ENCODE measurements around the gene ABCC11.
"Not testable (repeated sequence)": the region's sequence is repeated elsewhere in the genome, so short reads cannot be mapped to it uniquely, and the experiment has no call there.

Gene ABCC11

GRCh38 chr16:48169896-48170295 lies 77.4 kb downstream of the ABCC11 start:
- Histone ChIP-seq H3K36me3 (ENCODE audit: low read length) (no peaks in the 10 kb centered on the region), H3K9me3 (ENCODE audit: insufficient read depth, low read length) (no peaks in the 10 kb centered on the region), H2AFZ (ENCODE audit: low read depth, low read length, severe bottlenecking) (no peak overlapping the region), H3K9me2 (replicated peaks; ENCODE audit: insufficient read depth, low read length) (no peaks in the 10 kb centered on the region), H3K4me3 (ENCODE audit: insufficient read depth, low read length, poor library complexity, severe bottlenecking) (no peak overlapping the region), H3K79me2 (ENCODE audit: insufficient read depth, low read length) (no peaks in the 10 kb centered on the region), H3F3A (ENCODE audit: insufficient read depth) (no peaks in the 10 kb centered on the region), H3K9ac (ENCODE audit: low read length) (no peak overlapping the region), H3K27me3 (ENCODE audit: low read length) (no peaks in the 10 kb centered on the region), H3K4me2 (ENCODE audit: low read depth, low read length, poor library complexity, severe bottlenecking) (no peak overlapping the region), H3K27ac (ENCODE audit: low read depth, low read length) (no peak overlapping the region), H4K20me1 (ENCODE audit: low read depth, low read length) (no peaks in the 10 kb centered on the region)
- TF ChIP-seq CTCF (IDR thresholded peaks at IDR 0.05; ENCODE audit: insufficient read depth, low read length, poor library complexity, severe bottlenecking), result no peak
- TF ChIP-seq EZH2phosphoT487 (conservative IDR thresholded peaks at IDR 0.05; ENCODE audit: low read length), result no peak

GRCh38 chr16:48168075-48168474 lies 79.3 kb downstream of the ABCC11 start:
- Histone ChIP-seq H3K4me2 (ENCODE audit: low read depth, low read length, poor library complexity, severe bottlenecking) (no peak overlapping the region), H3F3A (ENCODE audit: insufficient read depth) (no peaks in the 10 kb centered on the region), H4K20me1 (ENCODE audit: low read depth, low read length) (no peaks in the 10 kb centered on the region), H2AFZ (ENCODE audit: low read depth, low read length, severe bottlenecking) (no peak overlapping the region), H3K9me3 (ENCODE audit: insufficient read depth, low read length) (no peaks in the 10 kb centered on the region), H3K4me3 (ENCODE audit: insufficient read depth, low read length, poor library complexity, severe bottlenecking) (no peak overlapping the region), H3K36me3 (ENCODE audit: low read length) (no peaks in the 10 kb centered on the region), H3K27ac (ENCODE audit: low read depth, low read length) (no peak overlapping the region), H3K9ac (ENCODE audit: low read length) (no peak overlapping the region), H3K27me3 (ENCODE audit: low read length) (no peaks in the 10 kb centered on the region), H3K79me2 (ENCODE audit: insufficient read depth, low read length) (no peaks in the 10 kb centered on the region), H3K9me2 (replicated peaks; ENCODE audit: insufficient read depth, low read length) (no peaks in the 10 kb centered on the region)
- TF ChIP-seq CTCF (IDR thresholded peaks at IDR 0.05; ENCODE audit: insufficient read depth, low read length, poor library complexity, severe bottlenecking) (no peak), EZH2phosphoT487 (conservative IDR thresholded peaks at IDR 0.05; ENCODE audit: low read length) (no peak)

- H4K20me1 ChIP-seq (ENCODE audit: low read depth, low read length); H3K36me3 ChIP-seq (ENCODE audit: low read length); H3K4me2 ChIP-seq (ENCODE audit: low read depth, low read length, poor library complexity, severe bottlenecking); H3F3A ChIP-seq (ENCODE audit: insufficient read depth); H3K9ac ChIP-seq (ENCODE audit: low read length); H3K9me2 ChIP-seq (replicated peaks; ENCODE audit: insufficient read depth, low read length); H3K4me3 ChIP-seq (ENCODE audit: insufficient read depth, low read length, poor library complexity, severe bottlenecking); H3K27me3 ChIP-seq (ENCODE audit: low read length); H3K27ac ChIP-seq (ENCODE audit: low read depth, low read length); H2AFZ ChIP-seq (ENCODE audit: low read depth, low read length, severe bottlenecking); H3K9me3 ChIP-seq (ENCODE audit: insufficient read depth, low read length); H3K79me2 ChIP-seq (ENCODE audit: insufficient read depth, low read length): not testable (repeated sequence)
Measured at GRCh38 chr16:48166617-48167016, 80.7 kb downstream of the ABCC11 start.

GRCh38 chr16:48165961-48166578 lies 81.3 kb downstream of the ABCC11 start:
- Histone ChIP-seq H3K27ac (ENCODE audit: low read depth, low read length) (no peak overlapping the region), H3K9me2 (replicated peaks; ENCODE audit: insufficient read depth, low read length) (no peaks in the 10 kb centered on the region), H3K9me3 (ENCODE audit: insufficient read depth, low read length) (no peaks in the 10 kb centered on the region), H2AFZ (ENCODE audit: low read depth, low read length, severe bottlenecking) (no peak overlapping the region), H3K4me2 (ENCODE audit: low read depth, low read length, poor library complexity, severe bottlenecking) (no peak overlapping the region), H3K27me3 (ENCODE audit: low read length) (no peaks in the 10 kb centered on the region), H3F3A (ENCODE audit: insufficient read depth) (no peaks in the 10 kb centered on the region), H3K36me3 (ENCODE audit: low read length) (no peaks in the 10 kb centered on the region), H3K79me2 (ENCODE audit: insufficient read depth, low read length) (no peaks in the 10 kb centered on the region), H4K20me1 (ENCODE audit: low read depth, low read length) (no peaks in the 10 kb centered on the region), H3K4me3 (ENCODE audit: insufficient read depth, low read length, poor library complexity, severe bottlenecking) (no peak overlapping the region), H3K9ac (ENCODE audit: low read length) (no peak overlapping the region)
- TF ChIP-seq CTCF (IDR thresholded peaks at IDR 0.05; ENCODE audit: insufficient read depth, low read length, poor library complexity, severe bottlenecking) (no peak), EZH2phosphoT487 (conservative IDR thresholded peaks at IDR 0.05; ENCODE audit: low read length) (no peak)

Data from SU-DHL-6 (cell line).